GM12864 (cell line): ENCODE results near the gene TTBK1.

Experiments used
- DNase-seq: peaks from one replicate; pipeline ENCODE4 v3.0.0-alpha.2; 2011; ENCODE audit warnings: low read depth
- H3K4me3 ChIP-seq: 2 replicates; pipeline ENCODE4 v1.5.1; 2011; ENCODE audit warnings: mild to moderate bottlenecking, low read depth, low read length, control low read depth
- TF ChIP-seq, protein P1 (sequence below): IDR thresholded peaks from 2 replicates; pipeline ENCODE4 v1.5.1; 2011; ENCODE audit warnings: low read depth, mild to moderate bottlenecking, moderate library complexity, low read length, control low read depth, inconsistent platforms; ENCODE audit errors: missing control alignments

The TTBK1 gene

DNA sequence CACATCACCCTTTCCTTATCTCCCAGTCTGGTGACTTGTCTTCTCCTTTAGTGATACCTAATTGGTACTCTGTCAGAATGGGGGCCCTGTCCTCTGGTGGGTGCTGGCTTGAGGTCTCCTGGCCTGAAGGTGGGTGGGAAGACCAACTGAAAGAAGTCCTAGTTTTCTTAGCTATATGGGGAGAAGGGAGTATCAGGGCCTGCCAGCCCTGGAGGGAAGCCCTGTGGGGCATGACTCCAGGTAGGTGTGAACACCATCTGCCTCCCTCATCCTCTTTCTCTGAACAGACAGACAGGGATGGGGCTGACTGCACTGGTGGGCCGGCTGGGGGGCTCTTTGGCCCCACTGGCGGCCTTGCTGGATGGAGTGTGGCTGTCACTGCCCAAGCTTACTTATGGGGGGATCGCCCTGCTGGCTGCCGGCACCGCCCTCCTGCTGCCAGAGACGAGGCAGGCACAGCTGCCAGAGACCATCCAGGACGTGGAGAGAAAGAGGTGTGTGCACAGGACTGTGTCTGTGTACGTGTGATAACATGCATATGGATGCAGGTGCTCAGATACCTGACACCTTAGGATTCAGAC is 60.6 kb downstream of the TTBK1 start:
- TF ChIP-seq, protein P1, sequence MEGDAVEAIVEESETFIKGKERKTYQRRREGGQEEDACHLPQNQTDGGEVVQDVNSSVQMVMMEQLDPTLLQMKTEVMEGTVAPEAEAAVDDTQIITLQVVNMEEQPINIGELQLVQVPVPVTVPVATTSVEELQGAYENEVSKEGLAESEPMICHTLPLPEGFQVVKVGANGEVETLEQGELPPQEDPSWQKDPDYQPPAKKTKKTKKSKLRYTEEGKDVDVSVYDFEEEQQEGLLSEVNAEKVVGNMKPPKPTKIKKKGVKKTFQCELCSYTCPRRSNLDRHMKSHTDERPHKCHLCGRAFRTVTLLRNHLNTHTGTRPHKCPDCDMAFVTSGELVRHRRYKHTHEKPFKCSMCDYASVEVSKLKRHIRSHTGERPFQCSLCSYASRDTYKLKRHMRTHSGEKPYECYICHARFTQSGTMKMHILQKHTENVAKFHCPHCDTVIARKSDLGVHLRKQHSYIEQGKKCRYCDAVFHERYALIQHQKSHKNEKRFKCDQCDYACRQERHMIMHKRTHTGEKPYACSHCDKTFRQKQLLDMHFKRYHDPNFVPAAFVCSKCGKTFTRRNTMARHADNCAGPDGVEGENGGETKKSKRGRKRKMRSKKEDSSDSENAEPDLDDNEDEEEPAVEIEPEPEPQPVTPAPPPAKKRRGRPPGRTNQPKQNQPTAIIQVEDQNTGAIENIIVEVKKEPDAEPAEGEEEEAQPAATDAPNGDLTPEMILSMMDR, result no peak
- no peak for DNase-seq
- no peak overlapping the region for H3K4me3 ChIP-seq

DNA sequence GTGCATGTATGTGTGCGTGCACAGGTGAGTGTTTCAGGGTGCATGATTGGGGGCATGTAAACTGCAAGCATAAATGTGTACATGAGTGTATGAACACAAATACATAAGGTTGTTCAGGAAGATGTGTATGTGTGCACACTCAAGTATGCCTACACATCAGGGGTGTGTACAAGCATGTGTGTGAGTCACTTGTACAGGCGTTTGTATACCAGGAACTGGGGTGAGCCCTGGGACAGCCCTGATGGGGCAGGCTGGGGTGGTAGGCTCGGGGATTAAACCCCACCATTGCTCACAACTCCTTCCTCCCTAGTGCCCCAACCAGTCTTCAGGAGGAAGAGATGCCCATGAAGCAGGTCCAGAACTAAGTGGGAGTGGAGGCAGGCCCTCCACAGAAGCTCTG is 61.1 kb downstream of the TTBK1 start:
- TF ChIP-seq, protein P1, result no peak
- no peak overlapping the region for H3K4me3 ChIP-seq
- no peak for DNase-seq

DNA sequence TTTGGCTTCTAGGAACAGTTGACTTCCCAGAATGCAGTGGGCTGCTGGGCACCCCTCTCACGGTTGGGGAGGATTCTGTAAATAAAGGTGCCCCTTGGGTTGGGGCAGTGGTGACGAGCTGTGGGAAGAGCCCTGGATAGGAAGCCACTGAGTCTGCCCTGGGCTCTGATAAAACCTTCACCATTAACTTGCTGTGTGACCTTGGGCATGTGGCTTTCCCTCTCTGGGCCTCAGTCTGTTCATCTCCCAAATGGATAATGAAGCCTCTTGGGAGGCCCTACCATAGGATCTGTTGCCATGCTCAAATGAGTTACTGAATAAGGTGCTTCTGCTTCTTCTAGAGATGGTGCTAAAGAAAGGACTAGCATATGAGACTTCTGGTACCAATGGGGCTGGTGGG is 61.6 kb downstream of the TTBK1 start:
- no peak overlapping the region for H3K4me3 ChIP-seq
- no peak for DNase-seq
- TF ChIP-seq, protein P1, result no peak

DNA sequence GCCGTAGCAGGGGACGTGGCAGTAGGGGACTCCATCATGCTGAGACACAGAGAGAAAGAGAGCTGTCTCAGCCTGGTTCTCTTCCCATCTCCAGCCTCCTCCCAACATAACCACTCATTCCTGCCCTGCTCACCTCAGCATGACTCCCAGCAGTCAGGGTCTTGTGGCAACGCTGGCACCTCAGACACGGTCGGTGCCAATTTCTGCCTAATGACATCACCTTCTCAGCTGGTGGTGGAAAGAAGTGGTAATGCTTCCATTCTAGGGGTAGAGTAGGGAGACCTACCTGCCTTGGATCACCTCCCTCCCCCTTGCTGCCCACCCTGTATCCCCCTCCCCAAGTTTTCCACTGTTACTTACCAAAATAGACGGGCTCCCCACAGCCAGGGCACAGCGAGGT is 62.8 kb downstream of the TTBK1 start:
- TF ChIP-seq, protein P1, result no peak
- DNase-seq, result no peak
- no peak overlapping the region for H3K4me3 ChIP-seq

DNA sequence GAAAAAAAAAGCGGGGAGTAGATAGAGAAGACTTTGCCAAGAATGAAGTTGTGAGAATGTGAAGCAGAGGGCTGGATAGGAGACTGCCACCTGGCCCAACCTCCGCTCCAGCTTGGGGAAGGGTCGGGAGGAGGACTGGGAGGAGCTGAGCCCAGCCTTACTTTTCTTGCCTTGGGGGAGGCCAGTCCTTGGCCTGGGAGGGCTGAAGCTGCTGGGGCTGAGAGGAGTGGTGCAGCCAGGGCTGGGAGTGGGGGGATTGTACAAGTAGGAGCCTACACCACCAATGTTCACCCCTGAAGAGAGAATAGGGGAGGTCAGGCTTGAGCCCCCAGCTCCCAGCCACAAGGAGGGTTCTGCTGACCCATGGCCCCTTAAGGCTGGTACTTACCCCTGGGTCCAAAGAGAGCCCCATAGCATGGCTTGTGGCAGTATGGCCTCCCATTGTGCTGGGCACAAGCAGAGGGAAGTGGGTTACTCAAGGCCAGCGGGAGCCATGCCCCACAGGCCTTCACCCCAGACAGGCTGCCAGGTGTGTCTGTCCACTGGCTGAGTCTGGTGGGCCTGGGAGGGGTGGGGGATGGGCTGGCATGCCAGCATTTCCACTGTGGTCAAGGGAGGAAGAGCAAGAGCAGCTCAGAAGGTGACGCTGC is 64.3 kb downstream of the TTBK1 start:
- TF ChIP-seq, protein P1, result no peak
- H3K4me3 ChIP-seq, result no peak overlapping the region
- DNase-seq, result no peak

DNA sequence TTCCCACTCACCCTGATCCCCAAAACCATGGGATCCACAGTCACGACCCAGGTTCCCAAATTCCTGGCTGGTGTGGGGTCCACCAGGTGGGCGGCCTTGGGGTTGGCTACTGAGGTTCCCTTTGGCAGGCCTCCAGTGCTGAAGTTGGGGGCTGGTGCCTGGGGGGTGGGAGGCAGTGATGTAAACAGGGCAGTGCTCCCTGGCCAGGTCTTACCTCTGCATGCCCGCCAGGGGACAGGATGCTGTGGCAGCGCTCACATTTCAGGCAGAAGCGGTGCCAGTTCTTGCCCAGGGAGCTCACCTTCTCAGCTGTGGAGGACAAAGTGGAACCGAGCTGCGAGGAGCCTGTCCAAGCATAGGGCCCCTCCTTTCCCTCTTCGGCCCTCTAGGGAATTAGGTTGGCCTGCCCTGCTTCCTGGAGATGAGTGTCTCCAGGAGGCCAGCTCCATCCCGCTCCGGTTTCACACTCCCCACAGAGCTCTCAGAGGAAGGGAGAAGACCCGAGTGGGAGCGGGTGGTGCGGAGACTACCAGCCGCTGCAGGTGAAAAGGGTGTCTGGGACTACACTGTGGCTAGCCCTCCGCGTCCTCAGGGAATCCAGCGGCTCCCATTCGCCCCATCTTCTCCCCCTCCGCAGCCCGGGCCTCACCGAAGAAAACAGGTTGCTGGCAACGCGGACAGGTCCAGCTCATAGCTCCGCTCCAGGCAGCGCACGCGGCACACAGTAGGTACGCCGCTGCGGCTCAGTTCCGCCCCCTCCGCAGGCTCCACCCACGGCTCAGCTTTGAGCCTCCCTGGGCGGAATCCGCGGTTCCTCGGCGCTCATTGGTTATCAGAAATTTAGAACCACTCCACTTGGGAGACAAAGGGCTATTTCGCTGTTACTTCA is 65.1 kb downstream of the TTBK1 start, which contains the start of gene CRIP3:
Gene CRIP3 (minus strand): TSS at position 726 of the 889 bp plus-strand sequence. CDS start 34 bp downstream, at position 692.
- TF ChIP-seq, protein P1, result peak; percentile 73
- H3K4me3 ChIP-seq, result peak within 1 kb of the TSS; percentile 43
- no peak for DNase-seq
